Activated CD8-positive, alpha-beta T cell treated with anti-CD3 and anti-CD28 coated beads, Interleukin-2, amount 10 ng/mL, durations not matched to agents 7 days and 5 days (primary cell): ENCODE data around the gene LRRC34. TPM values are rescaled to one million over a fixed set of nuclear protein-coding genes. Genes with fewer than 3 reads are reported as not detected.

ENCODE experiments used
- ATAC-seq: fragments of 150-1000 bp; cut with Tn5 transposase; one replicate; pipeline ENCODE4 v1.10.0; 2021; ENCODE audit warnings: moderate library complexity
- CTCF ChIA-PET: fragments of 350-600 bp; sonication (Branson Sonifier 250); formaldehyde crosslinking; loops from one replicate; lab custom pipeline; 2021; ENCODE audit warnings: antibody characterized with exemption; lab: Charles Lee
- POLR2A ChIA-PET: fragments of 350-600 bp; sonication (Branson Sonifier 250); formaldehyde crosslinking; loops from one replicate; lab custom pipeline; 2021; ENCODE audit warnings: antibody characterized with exemption; lab: Charles Lee
- DNase-seq: peaks from one replicate; pipeline ENCODE4 v3.0.0-alpha.2; 2020
- H3K27ac Mint-ChIP-seq: one replicate; pipeline ENCODE4 v1.8.0; 2021; ENCODE audit warnings: mild to moderate bottlenecking, mixed read lengths
- H3K27me3 Mint-ChIP-seq: one replicate; pipeline ENCODE4 v1.8.0; 2021; ENCODE audit warnings: low read depth, mixed read lengths
- H3K36me3 Mint-ChIP-seq: one replicate; pipeline ENCODE4 v1.8.0; 2021; ENCODE audit warnings: low read depth, mixed read lengths
- H3K4me1 Mint-ChIP-seq: one replicate; pipeline ENCODE4 v1.8.0; 2021; ENCODE audit warnings: low read depth, mixed read lengths
- H3K4me3 Mint-ChIP-seq: one replicate; pipeline ENCODE4 v1.8.0; 2021; ENCODE audit warnings: mild to moderate bottlenecking, mixed read lengths
- H3K9me3 Mint-ChIP-seq: one replicate; pipeline ENCODE4 v1.8.0; 2022; ENCODE audit warnings: mixed read lengths; ENCODE audit not compliant: insufficient read depth
- total RNA-seq, 2 experiments: library from RNA; stranded (reverse); gene quantifications; one replicate each; pipeline ENCODE4 v1.2.3, GENCODE V29; 2021

The LRRC34 gene
- total RNA-seq, 2 experiments from 2014 or later = 12.0 to 15.0 TPM

GRCh38 chr3:169764312-169764881 is 48.3 kb downstream of the LRRC34 start:
- DNase-seq = peak; percentile 65
- CTCF ChIA-PET = interaction anchor here (0.9 to 3.1 kb wide), 6 partner anchors 9 to 290 kb away, joined by 3 to 13 read pairs (median 4); partner anchors contain the start of genes LRRC34, LRRIQ4 and MYNN
- peak; percentile 50 for ATAC-seq
- peaks cover 36% of the 10 kb centered on the region for H3K4me1 Mint-ChIP-seq
- peak overlapping the region; percentile 98 for H3K27ac Mint-ChIP-seq
- no peaks in the 10 kb centered on the region for H3K9me3 Mint-ChIP-seq
- H3K4me3 Mint-ChIP-seq = peak overlapping the region; percentile 92
- no peaks in the 10 kb centered on the region for H3K27me3 Mint-ChIP-seq
- peaks cover 7% of the 10 kb centered on the region for H3K36me3 Mint-ChIP-seq
- POLR2A ChIA-PET = interaction anchor here (0.7 to 3.2 kb wide), 7 partner anchors 9 to 269 kb away, joined by 3 to 47 read pairs (median 3); partner anchors contain the start of genes LRRC34, LRRIQ4, MYNN and SEC62

GRCh38 chr3:169760479-169760878 is 52.2 kb downstream of the LRRC34 start:
- peaks cover 36% of the 10 kb centered on the region for H3K4me1 Mint-ChIP-seq
- no peak overlapping the region for H3K27ac Mint-ChIP-seq
- H3K27me3 Mint-ChIP-seq = no peaks in the 10 kb centered on the region
- no peak overlapping the region for H3K4me3 Mint-ChIP-seq
- DNase-seq (no peak), ATAC-seq (no peak)
- peaks cover 7% of the 10 kb centered on the region for H3K36me3 Mint-ChIP-seq
- ChIA-PET POLR2A (no interaction called here), CTCF (no interaction called here)
- H3K9me3 Mint-ChIP-seq = no peaks in the 10 kb centered on the region

DNA sequence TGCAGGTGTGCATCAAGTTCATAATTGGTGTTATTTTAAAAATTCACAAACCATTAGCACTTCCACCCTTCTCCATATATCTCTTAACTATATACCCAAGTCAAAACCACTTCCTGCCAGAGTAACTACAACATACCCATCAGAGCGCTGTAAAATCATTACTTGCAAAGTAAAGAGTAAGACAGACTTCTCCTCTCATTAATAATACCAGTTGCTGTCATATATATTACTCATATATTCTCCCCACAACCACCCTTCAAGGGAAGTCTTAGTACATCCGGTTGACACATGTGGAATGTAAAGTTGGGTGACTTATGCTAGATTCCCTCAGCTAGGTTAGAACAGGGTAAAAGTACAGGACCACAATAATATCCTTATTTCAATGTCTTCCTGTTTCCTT is 53.4 kb downstream of the LRRC34 start:
- POLR2A ChIA-PET = no interaction called here
- Mint-ChIP-seq H3K4me1 (peaks cover 31% of the 10 kb centered on the region), H3K9me3 (no peaks in the 10 kb centered on the region), H3K4me3 (peak overlapping the region; percentile 0), H3K36me3 (peaks cover 2% of the 10 kb centered on the region), H3K27me3 (peaks cover 4% of the 10 kb centered on the region), H3K27ac (peak overlapping the region; percentile 16)
- ATAC-seq (peak; percentile 63), DNase-seq (no peak)
- CTCF ChIA-PET = no interaction called here

- POLR2A ChIA-PET = no interaction called here
- Mint-ChIP-seq H3K4me3 (no peak overlapping the region), H3K36me3 (no peaks in the 10 kb centered on the region), H3K9me3 (no peaks in the 10 kb centered on the region), H3K27ac (no peak overlapping the region), H3K4me1 (peaks cover 24% of the 10 kb centered on the region), H3K27me3 (peaks cover 5% of the 10 kb centered on the region)
- DNase-seq (no peak), ATAC-seq (no peak)
- CTCF ChIA-PET = no interaction called here
These were observed 54.2 kb downstream of the LRRC34 start for GRCh38 chr3:169758359-169758994.

- Mint-ChIP-seq H3K27me3 (peaks cover 16% of the 10 kb centered on the region), H3K4me3 (no peak overlapping the region), H3K9me3 (no peaks in the 10 kb centered on the region), H3K36me3 (no peaks in the 10 kb centered on the region), H3K27ac (no peak overlapping the region), H3K4me1 (peaks cover 15% of the 10 kb centered on the region)
- POLR2A ChIA-PET = no interaction called here
- DNase-seq (no peak), ATAC-seq (no peak)
- CTCF ChIA-PET = no interaction called here
These were observed 57.2 kb downstream of the LRRC34 start for GRCh38 chr3:169755488-169755887.

- no peak overlapping the region for H3K4me3 Mint-ChIP-seq
These were observed 58.0 kb downstream of the LRRC34 start for GRCh38 chr3:169754711-169755110.

GRCh38 chr3:169751875-169752274 is 60.8 kb downstream of the LRRC34 start:
- ChIA-PET POLR2A (no interaction called here), CTCF (no interaction called here)
- Mint-ChIP-seq H3K27me3 (peaks cover 36% of the 10 kb centered on the region), H3K4me1 (peaks cover 6% of the 10 kb centered on the region), H3K4me3 (no peak overlapping the region), H3K27ac (no peak overlapping the region), H3K9me3 (no peaks in the 10 kb centered on the region), H3K36me3 (no peaks in the 10 kb centered on the region)
- DNase-seq (no peak), ATAC-seq (no peak)

More at GRCh38 chr3:169754711-169755110, 58.0 kb downstream of the LRRC34 start:
- no peak for DNase-seq
- Mint-ChIP-seq H3K27me3 (peaks cover 16% of the 10 kb centered on the region), H3K36me3 (no peaks in the 10 kb centered on the region), H3K4me1 (peaks cover 11% of the 10 kb centered on the region), H3K27ac (no peak overlapping the region), H3K9me3 (no peaks in the 10 kb centered on the region)
- ChIA-PET POLR2A (no interaction called here), CTCF (no interaction called here)
- ATAC-seq = no peak

DNA sequence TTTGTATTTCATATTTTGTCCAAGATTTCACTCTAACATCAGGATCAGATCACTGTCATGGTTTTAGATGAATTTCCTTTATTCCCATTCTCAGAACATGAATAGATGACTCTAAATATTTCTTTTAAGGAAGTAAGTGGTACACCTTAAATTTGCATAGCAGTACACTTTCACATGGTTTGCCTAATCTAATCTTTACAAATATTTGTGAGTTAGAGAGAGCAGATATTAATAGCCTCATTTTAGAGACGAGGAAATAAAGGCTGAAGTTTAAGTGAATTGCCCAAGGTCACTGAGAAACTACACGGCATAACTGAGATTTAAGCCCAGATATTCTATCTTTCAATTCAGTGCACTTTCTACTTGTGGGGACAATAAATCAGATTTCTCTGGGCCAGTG is 62.0 kb downstream of the LRRC34 start:
- Mint-ChIP-seq H3K27ac (no peak overlapping the region), H3K27me3 (peaks cover 40% of the 10 kb centered on the region), H3K36me3 (no peaks in the 10 kb centered on the region), H3K4me3 (no peak overlapping the region), H3K4me1 (peaks cover 6% of the 10 kb centered on the region), H3K9me3 (no peaks in the 10 kb centered on the region)
- ChIA-PET POLR2A (no interaction called here), CTCF (no interaction called here)
- no peak for ATAC-seq
- no peak for DNase-seq

- no peaks in the 10 kb centered on the region for H3K9me3 Mint-ChIP-seq
- POLR2A ChIA-PET = interaction anchor here (1.5 kb wide), 1 partner anchor 24 kb away, joined by 6 read pairs; the partner anchor contains the start of gene MYNN
- peaks cover 6% of the 10 kb centered on the region for H3K4me1 Mint-ChIP-seq
- H3K27me3 Mint-ChIP-seq = peaks cover 35% of the 10 kb centered on the region
- CTCF ChIA-PET = no interaction called here
- no peaks in the 10 kb centered on the region for H3K36me3 Mint-ChIP-seq
- no peak overlapping the region for H3K27ac Mint-ChIP-seq
- H3K4me3 Mint-ChIP-seq = no peak overlapping the region
- no peak for DNase-seq
- peak; percentile 57 for ATAC-seq
These were observed 64.0 kb downstream of the LRRC34 start for GRCh38 chr3:169748670-169749069.

- POLR2A ChIA-PET = no interaction called here
- Mint-ChIP-seq H3K4me1 (peaks cover 6% of the 10 kb centered on the region), H3K27ac (no peak overlapping the region), H3K36me3 (no peaks in the 10 kb centered on the region), H3K9me3 (no peaks in the 10 kb centered on the region), H3K4me3 (no peak overlapping the region), H3K27me3 (peaks cover 31% of the 10 kb centered on the region)
- CTCF ChIA-PET = no interaction called here
- DNase-seq = no peak
- no peak for ATAC-seq
These were observed 65.8 kb downstream of the LRRC34 start for GRCh38 chr3:169746924-169747323.

- Mint-ChIP-seq H3K27me3 (peaks cover 26% of the 10 kb centered on the region), H3K27ac (no peak overlapping the region), H3K4me1 (peaks cover 6% of the 10 kb centered on the region), H3K36me3 (no peaks in the 10 kb centered on the region), H3K4me3 (no peak overlapping the region), H3K9me3 (no peaks in the 10 kb centered on the region)
- ChIA-PET POLR2A (no interaction called here), CTCF (interaction anchor here (0.6 to 1.6 kb wide), 3 partner anchors 75 to 897 kb away, joined by 3 to 5 read pairs (median 3); no protein-coding TSS in a partner anchor)
- ATAC-seq (no peak), DNase-seq (no peak)
These were observed 68.2 kb downstream of the LRRC34 start for GRCh38 chr3:169744366-169745054.
